Mesenchymal stem cell (in vitro differentiated cells and primary cell): ENCODE measurements around the gene MYH11.

Experiments
- DNase-seq: peaks from one replicate; pipeline ENCODE4 v3.0.0-alpha.2; 2013
- H2AFZ ChIP-seq: one replicate; pipeline ENCODE4 v1.6.1; 2013; ENCODE audit warnings: low read depth, mild to moderate bottlenecking, control low read depth, inconsistent platforms, low read length, moderate library complexity
- H2AK5ac ChIP-seq: 2 replicates; pipeline ENCODE4 v1.6.1; 2013; ENCODE audit warnings: low read length, moderate library complexity, mild to moderate bottlenecking, inconsistent platforms; ENCODE audit not compliant: severe bottlenecking
- H2BK120ac ChIP-seq: one replicate; pipeline ENCODE4 v1.6.1; 2013; ENCODE audit warnings: low read depth, mild to moderate bottlenecking, inconsistent platforms, low read length, moderate library complexity
- H2BK12ac ChIP-seq, 2 experiments: one replicate each; pipeline ENCODE4 v1.6.1; 2013; ENCODE audit warnings: inconsistent platforms in 2 of 2, low read length in 2 of 2, mild to moderate bottlenecking in 2 of 2, moderate library complexity in 2 of 2, control low read depth in 1 of 2
- H2BK15ac ChIP-seq: one replicate; pipeline ENCODE4 v1.6.1; 2013; ENCODE audit warnings: mild to moderate bottlenecking, low read depth, inconsistent platforms; ENCODE audit not compliant: poor library complexity, severe bottlenecking
- H2BK5ac ChIP-seq: 2 replicates; pipeline ENCODE4 v1.6.1; 2013; ENCODE audit warnings: low read depth, mild to moderate bottlenecking, low read length, control low read depth, inconsistent platforms; ENCODE audit not compliant: poor library complexity, severe bottlenecking
- H3K14ac ChIP-seq, 2 experiments: one replicate each; pipeline ENCODE4 v1.6.1; 2013; ENCODE audit warnings: inconsistent platforms in 2 of 2, low read length in 2 of 2, control low read depth in 1 of 2, mild to moderate bottlenecking in 1 of 2, moderate library complexity in 1 of 2
- H3K18ac ChIP-seq, 2 experiments: one replicate each; pipeline ENCODE4 v1.6.1; 2013; ENCODE audit warnings: inconsistent platforms in 2 of 2, low read length in 2 of 2, control low read depth in 1 of 2, low read depth in 1 of 2, mild to moderate bottlenecking in 1 of 2
- H3K23ac ChIP-seq, 2 experiments: one replicate each; pipeline ENCODE4 v1.6.1; 2013; ENCODE audit warnings: inconsistent platforms in 2 of 2, low read length in 2 of 2, mild to moderate bottlenecking in 2 of 2, moderate library complexity in 2 of 2, control low read depth in 1 of 2
- H3K27ac ChIP-seq: 2 replicates; pipeline ENCODE4 v1.5.1; 2013; ENCODE audit warnings: mild to moderate bottlenecking, moderate library complexity, low read length, control low read depth, inconsistent platforms; ENCODE audit not compliant: poor library complexity, severe bottlenecking
- H3K27me3 ChIP-seq, 2 experiments: 2 replicates each; pipeline versions ENCODE4 v1.6.1 to v1.7.0; 2013; ENCODE audit warnings: low read length in 2 of 2, mild to moderate bottlenecking in 2 of 2, moderate library complexity in 2 of 2, control low read depth in 1 of 2, inconsistent platforms in 1 of 2; ENCODE audit not compliant: control insufficient read depth in 1 of 2, insufficient read depth in 1 of 2
- H3K36me3 ChIP-seq, 2 experiments: 2 replicates each; pipeline versions ENCODE4 v1.6.1 to v1.7.0; 2013; ENCODE audit warnings: low read length in 2 of 2, control low read depth in 1 of 2, inconsistent platforms in 1 of 2, low read depth in 1 of 2, mild to moderate bottlenecking in 1 of 2; ENCODE audit not compliant: insufficient read depth in 2 of 2, control insufficient read depth in 1 of 2
- H3K4ac ChIP-seq, 2 experiments: one replicate each; pipeline ENCODE4 v1.6.1; 2013; ENCODE audit warnings: inconsistent platforms in 2 of 2, low read length in 2 of 2, mild to moderate bottlenecking in 2 of 2, moderate library complexity in 2 of 2, control low read depth in 1 of 2, low read depth in 1 of 2
- H3K4me1 ChIP-seq: 2 replicates; pipeline ENCODE4 v1.6.1; 2013; ENCODE audit warnings: low read depth, low read length, control low read depth; ENCODE audit not compliant: control insufficient read depth, insufficient read depth
- H3K4me2 ChIP-seq: 2 replicates; pipeline ENCODE4 v1.6.1; 2013; ENCODE audit warnings: low read length, mild to moderate bottlenecking, inconsistent platforms; ENCODE audit not compliant: poor library complexity, severe bottlenecking
- H3K4me3 ChIP-seq, 2 experiments: 2 replicates each; pipeline versions ENCODE4 v1.5.1 to v1.7.0; 2013; ENCODE audit warnings: low read length in 2 of 2, mild to moderate bottlenecking in 2 of 2, control low read depth in 1 of 2, low read depth in 1 of 2; ENCODE audit not compliant: insufficient read depth in 1 of 2
- H3K79me1 ChIP-seq: replicated peaks from 2 replicates; pipeline ENCODE4 v1.6.1; 2013; ENCODE audit warnings: mild to moderate bottlenecking, control low read depth, low read length, inconsistent platforms; ENCODE audit not compliant: poor library complexity, severe bottlenecking
- H3K9ac ChIP-seq: 2 replicates; pipeline ENCODE4 v1.7.0; 2013; ENCODE audit warnings: mild to moderate bottlenecking, low read length, moderate library complexity
- H3K9me3 ChIP-seq: 2 replicates; pipeline ENCODE4 v1.7.0; 2013; ENCODE audit warnings: mild to moderate bottlenecking, low read length; ENCODE audit not compliant: control insufficient read depth
- H4K8ac ChIP-seq: one replicate; pipeline ENCODE4 v1.6.1; 2013; ENCODE audit warnings: inconsistent platforms, mild to moderate bottlenecking, low read length, moderate library complexity
- H4K91ac ChIP-seq: one replicate; pipeline ENCODE4 v1.6.1; 2013; ENCODE audit warnings: mild to moderate bottlenecking, low read length, inconsistent platforms
- WGBS: methylation state at CpG from one replicate; pipeline ENCODE4 v1.1.7; 2013; ENCODE audit warnings: mixed read lengths; 5-methylcytosine and 5-hydroxymethylcytosine counted together

Gene MYH11

DNA sequence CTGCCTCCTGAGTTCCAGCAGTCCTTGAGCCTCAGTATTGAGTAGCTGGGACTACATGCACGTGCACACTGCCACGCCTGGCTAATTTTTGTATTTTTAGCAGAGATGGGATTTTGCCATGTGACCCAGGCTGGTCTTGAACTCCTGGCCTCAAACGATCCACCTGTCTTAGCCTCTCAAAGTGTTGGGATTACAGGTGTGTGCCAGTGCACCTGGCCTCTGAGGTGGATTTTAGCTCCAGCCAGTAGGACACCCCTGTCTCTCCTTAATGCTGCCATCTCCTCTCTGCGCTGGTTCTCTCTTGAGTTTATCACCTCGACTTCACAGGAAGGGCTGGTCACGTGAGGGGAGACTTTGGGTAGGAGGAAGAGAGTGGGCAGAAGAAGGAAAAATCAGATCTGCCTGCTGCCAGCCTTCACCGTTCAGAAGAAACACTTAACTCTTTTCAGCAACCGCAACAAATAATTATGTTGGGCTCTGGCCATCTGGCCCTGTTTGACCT lies 151.7 kb downstream of the MYH11 start:
- Histone ChIP-seq H3K4me1 (peaks cover 5% of the 10 kb centered on the region), H3K9ac (no peak overlapping the region), H4K8ac (peak overlapping the region; percentile 39), H3K27me3 (no peaks in the 10 kb centered on the region), H3K27ac (no peak overlapping the region), H2AK5ac (no peak overlapping the region), H3K4me3 (no peak overlapping the region), H2BK120ac (no peak overlapping the region), H3K23ac (no peak overlapping the region), H4K91ac (peak overlapping the region; percentile 83), H3K36me3 (peaks cover 26 to 30% of the 10 kb centered on the region in 2 experiments), H2BK15ac (no peak overlapping the region), H3K9me3 (no peaks in the 10 kb centered on the region), H2BK12ac (no peak overlapping the region), H3K14ac (no peak overlapping the region), H2AFZ (no peak overlapping the region), H2BK5ac (no peak overlapping the region), H3K18ac (no peak overlapping the region), H3K4me2 (no peak overlapping the region), H3K4ac (no peak overlapping the region), H3K79me1 (peaks cover 21% of the 10 kb centered on the region)
- no peak for DNase-seq
- WGBS, result 96% methylated on average over 8 of the region's 8 CpGs

DNA sequence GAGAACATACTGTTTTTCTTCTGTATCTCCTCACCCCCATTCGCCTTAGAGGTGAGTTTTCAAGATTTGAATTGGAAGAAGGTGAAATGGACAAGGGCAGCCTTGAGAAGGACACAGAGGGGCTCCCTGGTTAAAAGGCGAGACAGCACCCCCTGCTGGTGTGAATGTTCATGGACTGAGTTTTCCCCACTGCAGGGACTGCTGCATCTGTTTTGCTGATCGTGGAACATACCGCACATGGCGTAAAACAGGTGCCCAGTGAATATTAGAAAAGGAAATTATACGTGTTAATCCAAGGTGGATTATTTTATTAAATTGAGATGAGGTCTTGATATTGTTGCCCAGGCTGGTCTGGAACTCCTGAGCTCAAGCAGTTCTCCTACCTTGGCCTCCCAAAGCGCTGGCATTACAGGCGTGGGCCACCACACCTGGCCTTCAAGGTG lies 152.3 kb downstream of the MYH11 start:
- Histone ChIP-seq H4K8ac (no peak overlapping the region), H2BK15ac (no peak overlapping the region), H3K27me3 (no peaks in the 10 kb centered on the region), H3K14ac (no peak overlapping the region), H2AFZ (no peak overlapping the region), H3K4ac (no peak overlapping the region), H4K91ac (no peak overlapping the region), H3K9me3 (no peaks in the 10 kb centered on the region), H3K4me1 (peaks cover 5% of the 10 kb centered on the region), H2BK5ac (no peak overlapping the region), H3K9ac (no peak overlapping the region), H3K4me3 (no peak overlapping the region), H2AK5ac (no peak overlapping the region), H3K18ac (no peak overlapping the region), H3K23ac (no peak overlapping the region), H3K36me3 (peaks cover 32 to 36% of the 10 kb centered on the region in 2 experiments), H2BK120ac (no peak overlapping the region), H3K27ac (no peak overlapping the region), H3K4me2 (no peak overlapping the region), H2BK12ac (no peak overlapping the region), H3K79me1 (peaks cover 16% of the 10 kb centered on the region)
- DNase-seq, result peak; percentile 76
- WGBS, result 73% methylated on average over 8 of the region's 8 CpGs

DNA sequence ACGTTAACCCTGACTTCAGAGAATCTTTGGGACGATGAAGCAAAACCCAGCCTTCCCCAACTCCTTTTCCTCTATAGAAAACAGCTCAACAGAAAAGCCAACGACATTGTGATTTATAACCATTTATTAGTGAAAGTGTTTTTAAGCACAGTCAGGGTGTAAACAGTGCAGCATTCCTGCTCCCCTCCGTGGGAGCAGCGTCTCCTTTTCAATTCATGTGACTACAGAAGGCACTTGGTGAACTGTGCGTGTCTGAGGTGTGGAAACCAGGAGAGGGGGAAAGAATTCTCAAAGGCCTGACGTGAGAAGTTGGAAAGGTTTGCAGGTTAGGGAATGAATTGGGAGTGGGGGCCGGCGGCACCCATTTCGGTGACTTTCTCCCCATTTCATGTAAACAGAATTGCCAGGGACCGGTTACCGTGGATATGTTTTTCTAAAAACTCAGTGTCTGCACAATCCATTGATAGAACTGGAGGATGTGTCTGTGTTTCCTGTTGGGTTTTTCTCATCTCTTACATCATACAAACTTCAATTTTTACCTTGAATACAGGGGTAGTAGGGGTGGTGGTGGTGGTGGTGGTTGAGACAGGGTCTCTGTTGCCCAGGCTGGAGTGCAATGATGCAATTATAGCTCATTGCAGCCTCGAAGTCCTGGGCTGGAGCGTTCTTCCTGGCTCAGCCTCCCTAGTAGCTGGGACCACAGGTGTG lies 153.6 kb downstream of the MYH11 start:
- Histone ChIP-seq H2BK120ac (no peak overlapping the region), H3K4ac (no peak overlapping the region), H3K27me3 (no peaks in the 10 kb centered on the region), H3K36me3 (peaks cover 43 to 46% of the 10 kb centered on the region in 2 experiments), H3K79me1 (peaks cover 16% of the 10 kb centered on the region), H2BK5ac (no peak overlapping the region), H3K14ac (no peak overlapping the region), H3K9ac (no peak overlapping the region), H4K8ac (no peak overlapping the region), H2BK15ac (no peak overlapping the region), H3K23ac (no peak overlapping the region), H2AFZ (no peak overlapping the region), H3K9me3 (no peaks in the 10 kb centered on the region), H3K18ac (no peak overlapping the region), H3K4me2 (no peak overlapping the region), H2AK5ac (no peak overlapping the region), H4K91ac (no peak overlapping the region), H2BK12ac (no peak overlapping the region), H3K4me1 (peaks cover 5% of the 10 kb centered on the region), H3K4me3 (no peak overlapping the region), H3K27ac (peak overlapping the region; percentile 4)
- WGBS, result 67% methylated on average over 12 of the region's 14 CpGs
- DNase-seq, result peak; percentile 49

DNA sequence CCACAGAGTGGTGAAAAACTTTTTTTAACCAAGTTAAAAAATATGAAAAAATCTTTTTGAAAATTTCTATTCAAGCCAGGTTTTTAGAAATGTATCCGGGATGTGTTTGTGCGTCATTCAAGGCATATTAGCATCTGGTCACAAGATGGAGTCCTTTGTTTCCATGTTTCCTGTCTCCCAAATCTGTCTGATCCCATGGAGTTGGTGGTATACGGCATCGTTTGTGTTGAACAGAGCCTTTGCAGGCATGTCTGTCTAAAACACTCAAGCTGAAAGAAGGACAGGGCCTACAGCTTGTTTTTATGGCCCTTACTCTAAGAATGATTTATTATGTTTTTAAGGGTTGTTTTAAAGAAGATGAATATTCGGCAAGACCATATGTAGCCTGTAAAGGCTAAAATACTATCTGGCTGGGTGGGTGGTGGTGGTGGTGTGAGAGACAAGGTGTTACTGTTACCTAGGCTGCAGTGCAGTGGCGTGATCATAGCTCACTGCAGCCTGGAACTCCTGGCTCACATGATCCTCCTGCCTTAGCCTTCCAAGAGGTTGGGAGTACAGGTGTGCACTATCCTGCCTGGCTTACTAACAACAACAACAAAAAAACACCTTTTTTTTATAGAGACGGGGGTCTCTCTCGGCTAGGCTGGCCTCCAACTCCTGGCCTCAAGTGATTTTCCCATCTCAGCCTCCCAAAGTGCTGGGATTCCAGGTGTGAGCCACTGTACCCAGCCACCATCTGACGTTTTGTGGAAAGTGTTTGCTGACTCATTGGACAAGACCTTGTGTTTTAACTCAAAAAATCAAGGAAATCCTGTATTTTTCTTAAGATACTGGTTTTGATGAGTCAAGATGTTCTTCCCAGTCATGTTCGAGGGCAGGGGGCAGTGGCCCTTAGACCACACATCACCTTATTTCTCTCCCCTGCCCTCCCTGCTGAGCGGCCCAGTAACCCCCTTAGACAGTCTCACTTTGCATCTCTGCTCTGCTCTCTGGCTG lies 154.6 kb downstream of the MYH11 start:
- no peak overlapping the region for H4K91ac ChIP-seq
- no peak overlapping the region for H3K14ac ChIP-seq
- H3K9me3 ChIP-seq, result no peaks in the 10 kb centered on the region
- H4K8ac ChIP-seq, result peak overlapping the region; percentile 63
- H3K4me2 ChIP-seq, result no peak overlapping the region
- no peak overlapping the region for H2BK12ac ChIP-seq
- H3K4me3 ChIP-seq, result no peak overlapping the region
- H3K79me1 ChIP-seq, result peaks cover 15% of the 10 kb centered on the region
- H3K27me3 ChIP-seq, result no peaks in the 10 kb centered on the region
- H3K23ac ChIP-seq, result no peak overlapping the region
- H2BK5ac ChIP-seq, result no peak overlapping the region
- no peak overlapping the region for H2AK5ac ChIP-seq
- H2AFZ ChIP-seq, result no peak overlapping the region
- H3K4ac ChIP-seq, result no peak overlapping the region
- peak overlapping the region; percentile 38 to 52 for H3K18ac ChIP-seq
- H3K36me3 ChIP-seq, result peaks cover 47 to 50% of the 10 kb centered on the region in 2 experiments
- 57% methylated on average over 10 of the region's 11 CpGs for WGBS
- H2BK15ac ChIP-seq, result no peak overlapping the region
- DNase-seq, result peak; percentile 44
- no peak overlapping the region for H2BK120ac ChIP-seq
- peak overlapping the region; percentile 4 for H3K27ac ChIP-seq
- peaks cover 5% of the 10 kb centered on the region for H3K4me1 ChIP-seq
- H3K9ac ChIP-seq, result no peak overlapping the region
